ENCODE data around the gene APCDD1L.

- TF ChIP-seq POLR2A (IDR thresholded peaks at IDR 0.05) (no peak), CTCF (IDR thresholded peaks at IDR 0.05) (no peak)
Measured at GRCh38 chr20:58448958-58449357, 66.2 kb downstream of the APCDD1L start.

Data from Peyer's patch (tissue), 4 donors.